Mesothelial cell of epicardium (in vitro differentiated cells): ENCODE data around the gene MLLT3. TPM values are rescaled to one million over a fixed set of nuclear protein-coding genes. Genes with fewer than 3 reads are reported as not detected.
A peak's percentile ranks its signal among the peaks of the same experiment; 100 is the strongest.

Experiments
- DNase-seq, 2 experiments: peaks; one replicate each; pipeline ENCODE4 v3.0.0; 2021; ENCODE audit warnings: low spot score in 2 of 2; ENCODE audit not compliant: unreplicated experiment in 2 of 2
- H3K27ac Mint-ChIP-seq: 2 replicates; pipeline ENCODE4 v1.8.0; 2021; ENCODE audit warnings: mixed read lengths
- H3K27me3 Mint-ChIP-seq: 2 replicates; pipeline ENCODE4 v1.8.0; 2021; ENCODE audit warnings: low read depth, mixed read lengths
- H3K36me3 Mint-ChIP-seq: 2 replicates; pipeline ENCODE4 v1.8.0; 2021; ENCODE audit warnings: mixed read lengths
- H3K4me1 Mint-ChIP-seq: 2 replicates; pipeline ENCODE4 v1.8.0; 2021; ENCODE audit warnings: mixed read lengths
- H3K4me3 Mint-ChIP-seq: 2 replicates; pipeline ENCODE4 v1.8.0; 2021; ENCODE audit warnings: mild to moderate bottlenecking, moderate library complexity, mixed read lengths
- H3K9me3 Mint-ChIP-seq: 2 replicates; pipeline ENCODE4 v1.8.0; 2021; ENCODE audit warnings: mixed read lengths
- total RNA-seq: library from RNA; stranded (reverse); gene quantifications from 3 replicates; pipeline ENCODE4 v1.2.1, GENCODE V29; 2021
- TF ChIP-seq, protein P1 (sequence below): fragments of 200-600 bp; sonication (generic); IDR thresholded peaks from one replicate; pipeline ENCODE4 v1.5.0; 2021; ENCODE audit warnings: antibody characterized with exemption; ENCODE audit not compliant: unreplicated experiment

MLLT3 gene
- total RNA-seq, 1 donor from 2014 or later = 45.8 TPM

DNA sequence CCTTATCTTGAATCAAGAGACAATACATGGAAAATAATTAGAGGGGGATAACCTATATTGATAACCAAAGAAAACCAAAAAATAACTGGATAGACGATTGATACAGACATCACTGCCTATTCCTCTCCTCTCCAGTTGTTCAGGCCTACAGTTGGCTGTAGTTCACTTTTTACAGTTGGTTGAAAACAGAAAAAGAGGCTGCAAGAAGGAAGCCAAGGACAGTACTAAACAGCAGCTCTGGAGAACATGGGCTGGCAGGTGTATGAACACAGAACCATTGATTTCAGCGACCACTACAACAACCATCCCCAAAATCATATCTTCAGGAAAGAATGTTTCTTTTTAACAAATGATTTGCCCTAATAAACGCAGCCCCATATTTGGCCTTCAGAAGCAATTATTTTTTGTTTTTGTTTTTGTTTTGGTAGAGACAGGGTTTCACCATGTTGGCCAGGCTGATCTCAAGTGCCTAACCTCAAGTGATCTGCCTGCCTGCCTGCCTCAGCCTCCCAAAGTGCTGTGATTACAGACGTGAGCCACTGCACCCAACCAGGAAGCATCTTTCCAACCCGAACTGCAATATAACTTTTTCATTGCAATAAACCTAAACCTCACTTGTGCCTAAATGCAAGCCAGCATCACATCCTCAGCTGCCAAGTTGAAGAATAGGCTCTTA lies 64.3 kb downstream of the MLLT3 start:
- DNase-seq = no peak
- Mint-ChIP-seq H3K9me3 (no peaks in the 10 kb centered on the region), H3K4me1 (peaks cover 34% of the 10 kb centered on the region), H3K27ac (no peak overlapping the region), H3K27me3 (no peaks in the 10 kb centered on the region), H3K4me3 (no peak overlapping the region), H3K36me3 (no peaks in the 10 kb centered on the region)
- TF ChIP-seq, protein P1, sequence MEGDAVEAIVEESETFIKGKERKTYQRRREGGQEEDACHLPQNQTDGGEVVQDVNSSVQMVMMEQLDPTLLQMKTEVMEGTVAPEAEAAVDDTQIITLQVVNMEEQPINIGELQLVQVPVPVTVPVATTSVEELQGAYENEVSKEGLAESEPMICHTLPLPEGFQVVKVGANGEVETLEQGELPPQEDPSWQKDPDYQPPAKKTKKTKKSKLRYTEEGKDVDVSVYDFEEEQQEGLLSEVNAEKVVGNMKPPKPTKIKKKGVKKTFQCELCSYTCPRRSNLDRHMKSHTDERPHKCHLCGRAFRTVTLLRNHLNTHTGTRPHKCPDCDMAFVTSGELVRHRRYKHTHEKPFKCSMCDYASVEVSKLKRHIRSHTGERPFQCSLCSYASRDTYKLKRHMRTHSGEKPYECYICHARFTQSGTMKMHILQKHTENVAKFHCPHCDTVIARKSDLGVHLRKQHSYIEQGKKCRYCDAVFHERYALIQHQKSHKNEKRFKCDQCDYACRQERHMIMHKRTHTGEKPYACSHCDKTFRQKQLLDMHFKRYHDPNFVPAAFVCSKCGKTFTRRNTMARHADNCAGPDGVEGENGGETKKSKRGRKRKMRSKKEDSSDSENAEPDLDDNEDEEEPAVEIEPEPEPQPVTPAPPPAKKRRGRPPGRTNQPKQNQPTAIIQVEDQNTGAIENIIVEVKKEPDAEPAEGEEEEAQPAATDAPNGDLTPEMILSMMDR = no peak

DNA sequence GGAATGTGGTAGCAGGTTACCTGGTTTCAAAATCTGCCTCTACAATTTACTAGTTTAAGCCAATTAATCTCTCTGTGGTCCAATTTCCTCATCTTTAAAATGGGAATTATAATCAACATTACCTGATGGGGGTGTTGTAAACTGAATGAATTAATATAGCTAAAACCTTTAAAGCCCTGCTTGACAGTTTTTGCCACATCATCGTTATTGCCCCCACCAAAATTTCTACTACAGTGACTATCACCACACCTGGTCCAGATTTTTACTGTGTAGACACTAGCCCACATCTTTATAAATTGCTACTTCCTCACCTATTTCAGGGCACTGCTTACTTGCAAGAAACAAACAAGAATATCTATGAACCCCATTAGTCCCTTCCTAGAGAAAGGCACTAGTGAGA lies 65.0 kb downstream of the MLLT3 start:
- Mint-ChIP-seq H3K27me3 (no peaks in the 10 kb centered on the region), H3K36me3 (no peaks in the 10 kb centered on the region), H3K4me1 (peaks cover 29% of the 10 kb centered on the region), H3K27ac (no peak overlapping the region), H3K9me3 (no peaks in the 10 kb centered on the region), H3K4me3 (no peak overlapping the region)
- TF ChIP-seq, protein P1 = no peak
- no peak for DNase-seq

DNA sequence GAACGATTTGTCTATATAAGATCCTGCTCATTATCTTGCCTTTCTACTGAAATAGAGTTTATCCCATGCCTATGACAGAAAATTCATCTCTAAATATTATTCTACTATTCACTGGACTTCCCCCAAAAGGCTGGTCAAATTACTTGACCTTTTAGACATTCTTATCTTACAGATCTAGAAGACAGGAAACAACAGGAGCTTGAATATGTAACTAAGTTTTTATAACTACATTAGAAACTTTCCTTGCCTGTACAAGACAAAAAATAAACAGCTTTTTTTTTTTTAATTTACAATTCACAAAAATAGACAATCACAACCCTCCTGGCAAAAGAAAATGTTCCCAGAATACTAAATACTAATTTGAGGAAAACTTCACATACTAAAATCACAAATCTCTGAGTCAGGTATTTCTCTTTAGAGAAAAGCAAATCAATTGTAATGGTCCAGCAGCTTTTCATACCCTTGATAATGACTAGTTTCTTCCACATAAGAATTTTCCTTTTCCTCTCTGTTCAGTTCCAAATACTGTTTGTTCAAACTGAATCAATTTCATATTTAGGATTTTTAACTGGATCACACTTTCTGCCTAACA lies 68.6 kb downstream of the MLLT3 start:
- Mint-ChIP-seq H3K27ac (peak overlapping the region; percentile 33), H3K4me3 (no peak overlapping the region), H3K36me3 (no peaks in the 10 kb centered on the region), H3K4me1 (peaks cover 32% of the 10 kb centered on the region), H3K27me3 (no peaks in the 10 kb centered on the region), H3K9me3 (no peaks in the 10 kb centered on the region)
- no peak for DNase-seq
- TF ChIP-seq, protein P1 = no peak

DNA sequence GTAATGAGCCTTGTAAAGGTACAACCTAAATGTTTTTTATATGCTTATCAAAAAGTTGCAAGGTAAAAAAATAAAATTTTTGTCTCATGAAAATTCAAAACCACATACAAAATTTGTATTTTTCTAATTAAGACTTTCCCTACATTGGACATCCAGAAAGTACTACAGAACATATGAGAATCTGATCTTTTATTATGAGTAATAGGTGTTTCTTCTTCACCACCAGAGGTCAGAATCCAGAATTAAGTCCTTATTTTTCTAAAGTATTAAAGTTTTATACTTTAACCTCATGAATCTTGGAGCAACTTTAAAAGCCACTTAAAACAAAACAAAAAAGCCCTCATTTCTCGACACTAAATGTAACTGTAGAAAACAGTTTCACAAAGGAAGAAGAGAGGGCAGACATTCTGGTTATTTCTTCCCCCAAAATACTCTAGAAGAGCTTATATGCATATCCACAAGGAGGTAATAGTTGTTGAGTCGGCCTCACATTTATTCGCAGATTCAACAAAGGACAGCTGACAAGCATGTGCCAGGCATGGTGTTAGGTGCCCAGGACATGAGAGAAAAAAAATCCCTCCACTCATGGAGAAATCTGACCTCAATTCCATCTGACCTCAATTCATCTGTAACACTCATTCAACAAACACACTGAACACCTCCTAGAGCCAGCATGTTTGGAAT lies 69.3 kb downstream of the MLLT3 start:
- no peak overlapping the region for H3K4me3 Mint-ChIP-seq
- H3K27ac Mint-ChIP-seq = no peak overlapping the region
- H3K36me3 Mint-ChIP-seq = no peaks in the 10 kb centered on the region
- no peaks in the 10 kb centered on the region for H3K27me3 Mint-ChIP-seq
- H3K9me3 Mint-ChIP-seq = no peaks in the 10 kb centered on the region
- TF ChIP-seq, protein P1 = peak; percentile 21
- peaks cover 30% of the 10 kb centered on the region for H3K4me1 Mint-ChIP-seq
- DNase-seq = no peak

GRCh38 chr9:20551835-20552234 lies 70.5 kb downstream of the MLLT3 start:
- Mint-ChIP-seq H3K36me3 (no peaks in the 10 kb centered on the region), H3K9me3 (no peaks in the 10 kb centered on the region), H3K27me3 (no peaks in the 10 kb centered on the region), H3K4me3 (no peak overlapping the region), H3K4me1 (peaks cover 30% of the 10 kb centered on the region), H3K27ac (no peak overlapping the region)
- DNase-seq = no peak
- TF ChIP-seq, protein P1 = no peak
